DMS53 treated with DMSO at 0.1 percent for 48 hours (cell line): ENCODE measurements around the gene MXRA8.

Source experiments
- DNase-seq: peaks from one replicate; lab custom pipeline; 2025; ENCODE audit not compliant: unreplicated experiment; lab: John Stamatoyannopoulos, UW

Gene MXRA8

DNA sequence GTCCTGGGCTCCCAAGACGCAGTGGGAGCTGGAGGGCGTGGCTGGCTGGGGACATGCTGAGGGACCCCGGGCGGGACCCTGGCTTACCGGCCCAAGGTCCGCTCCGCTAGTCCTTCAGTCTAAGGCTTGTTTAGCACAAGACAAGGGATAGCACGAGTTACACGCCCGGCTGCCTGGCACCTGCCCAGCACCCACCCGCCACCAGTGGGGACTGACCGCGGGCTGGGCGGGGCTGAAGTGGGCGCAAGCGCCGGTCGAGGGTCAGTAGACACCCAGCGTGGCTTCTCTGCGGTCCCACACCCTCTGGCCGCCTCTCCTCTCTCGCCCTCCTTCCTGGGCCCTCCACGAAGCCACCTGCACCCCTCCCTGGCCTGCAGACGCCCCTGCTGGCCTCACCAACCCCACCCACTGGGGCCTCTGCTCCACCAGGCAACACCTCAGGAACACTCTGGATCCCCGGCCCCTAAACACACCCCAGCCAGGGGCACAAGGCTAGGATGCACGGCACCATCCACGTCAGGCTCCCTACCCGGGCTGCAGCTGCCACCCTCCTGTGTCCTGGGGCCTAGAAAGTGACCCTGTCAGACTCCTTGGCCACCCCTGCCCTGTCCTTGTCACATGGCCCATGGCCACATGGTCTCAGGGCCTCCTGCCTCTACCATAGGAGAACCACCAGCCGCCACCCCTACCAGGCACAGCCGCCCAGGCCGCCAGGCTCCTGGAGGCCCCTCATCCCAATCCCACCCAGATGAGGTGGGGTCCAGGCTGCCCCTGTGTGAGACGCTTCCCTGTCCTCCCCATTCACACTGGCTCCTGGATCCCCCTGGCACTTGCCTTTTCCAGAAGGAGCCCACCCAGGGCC lies 21.2 kb downstream of the MXRA8 start:
- no peak for DNase-seq

GRCh38 chr1:1336446-1336845 lies 21.9 kb downstream of the MXRA8 start:
- DNase-seq, result no peak

GRCh38 chr1:1335792-1336248 lies 22.5 kb downstream of the MXRA8 start:
- no peak for DNase-seq

GRCh38 chr1:1335283-1335682 lies 23.1 kb downstream of the MXRA8 start:
- no peak for DNase-seq

DNA sequence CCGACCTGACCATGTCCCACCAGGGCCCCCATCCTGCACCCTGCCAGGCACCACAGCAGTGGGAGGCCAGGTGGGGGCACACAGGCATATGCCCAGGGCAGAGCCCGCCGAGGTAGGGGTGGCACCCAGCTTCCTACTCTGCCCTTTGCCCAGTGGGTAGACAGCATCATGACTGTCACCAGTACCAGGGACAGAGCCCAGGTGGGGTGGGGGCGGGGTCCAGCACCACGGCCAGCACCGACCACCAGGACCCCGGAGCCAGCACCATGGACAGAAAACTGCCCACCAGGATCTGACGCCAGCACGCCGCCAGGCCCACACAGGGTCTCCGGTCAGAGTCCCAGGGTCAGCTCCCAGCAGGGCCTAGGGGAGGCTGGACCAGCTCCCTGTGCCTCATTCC lies 23.5 kb downstream of the MXRA8 start:
- no peak for DNase-seq

DNA sequence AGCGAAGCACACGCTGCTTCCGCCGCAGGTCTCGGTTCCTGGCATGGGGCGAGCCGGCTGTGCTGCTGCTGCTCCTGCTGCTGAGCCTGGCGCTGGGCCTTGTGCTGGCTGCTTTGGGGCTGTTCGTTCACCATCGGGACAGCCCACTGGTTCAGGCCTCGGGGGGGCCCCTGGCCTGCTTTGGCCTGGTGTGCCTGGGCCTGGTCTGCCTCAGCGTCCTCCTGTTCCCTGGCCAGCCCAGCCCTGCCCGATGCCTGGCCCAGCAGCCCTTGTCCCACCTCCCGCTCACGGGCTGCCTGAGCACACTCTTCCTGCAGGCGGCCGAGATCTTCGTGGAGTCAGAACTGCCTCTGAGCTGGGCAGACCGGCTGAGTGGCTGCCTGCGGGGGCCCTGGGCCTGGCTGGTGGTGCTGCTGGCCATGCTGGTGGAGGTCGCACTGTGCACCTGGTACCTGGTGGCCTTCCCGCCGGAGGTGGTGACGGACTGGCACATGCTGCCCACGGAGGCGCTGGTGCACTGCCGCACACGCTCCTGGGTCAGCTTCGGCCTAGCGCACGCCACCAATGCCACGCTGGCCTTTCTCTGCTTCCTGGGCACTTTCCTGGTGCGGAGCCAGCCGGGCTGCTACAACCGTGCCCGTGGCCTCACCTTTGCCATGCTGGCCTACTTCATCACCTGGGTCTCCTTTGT lies 24.7 kb downstream of the MXRA8 start:
- DNase-seq, result no peak

- DNase-seq, result no peak
These were observed 25.4 kb downstream of the MXRA8 start for GRCh38 chr1:1332774-1333480.

- DNase-seq, result peak; percentile 46
These were observed 26.2 kb downstream of the MXRA8 start for GRCh38 chr1:1332031-1332755.

DNA sequence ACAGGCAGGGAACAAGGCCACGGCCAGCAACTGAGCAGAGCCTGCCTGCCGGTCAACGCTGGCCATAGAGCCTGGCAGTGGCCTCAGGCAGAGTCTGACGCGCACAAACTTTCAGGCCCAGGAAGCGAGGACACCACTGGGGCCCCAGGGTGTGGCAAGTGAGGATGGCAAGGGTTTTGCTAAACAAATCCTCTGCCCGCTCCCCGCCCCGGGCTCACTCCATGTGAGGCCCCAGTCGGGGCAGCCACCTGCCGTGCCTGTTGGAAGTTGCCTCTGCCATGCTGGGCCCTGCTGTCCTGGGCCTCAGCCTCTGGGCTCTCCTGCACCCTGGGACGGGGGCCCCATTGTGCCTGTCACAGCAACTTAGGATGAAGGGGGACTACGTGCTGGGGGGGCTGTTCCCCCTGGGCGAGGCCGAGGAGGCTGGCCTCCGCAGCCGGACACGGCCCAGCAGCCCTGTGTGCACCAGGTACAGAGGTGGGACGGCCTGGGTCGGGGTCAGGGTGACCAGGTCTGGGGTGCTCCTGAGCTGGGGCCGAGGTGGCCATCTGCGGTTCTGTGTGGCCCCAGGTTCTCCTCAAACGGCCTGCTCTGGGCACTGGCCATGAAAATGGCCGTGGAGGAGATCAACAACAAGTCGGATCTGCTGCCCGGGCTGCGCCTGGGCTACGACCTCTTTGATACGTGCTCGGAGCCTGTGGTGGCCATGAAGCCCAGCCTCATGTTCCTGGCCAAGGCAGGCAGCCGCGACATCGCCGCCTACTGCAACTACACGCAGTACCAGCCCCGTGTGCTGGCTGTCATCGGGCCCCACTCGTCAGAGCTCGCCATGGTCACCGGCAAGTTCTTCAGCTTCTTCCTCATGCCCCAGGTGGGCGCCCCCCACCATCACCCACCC lies 27.0 kb downstream of the MXRA8 start, which contains the start of gene TAS1R3:
Gene TAS1R3, plus strand, starts transcription at position 213 of the 898 bp plus-strand sequence. Its CDS starts 66 bp downstream, at position 279.
- DNase-seq, result peak; percentile 46

DNA sequence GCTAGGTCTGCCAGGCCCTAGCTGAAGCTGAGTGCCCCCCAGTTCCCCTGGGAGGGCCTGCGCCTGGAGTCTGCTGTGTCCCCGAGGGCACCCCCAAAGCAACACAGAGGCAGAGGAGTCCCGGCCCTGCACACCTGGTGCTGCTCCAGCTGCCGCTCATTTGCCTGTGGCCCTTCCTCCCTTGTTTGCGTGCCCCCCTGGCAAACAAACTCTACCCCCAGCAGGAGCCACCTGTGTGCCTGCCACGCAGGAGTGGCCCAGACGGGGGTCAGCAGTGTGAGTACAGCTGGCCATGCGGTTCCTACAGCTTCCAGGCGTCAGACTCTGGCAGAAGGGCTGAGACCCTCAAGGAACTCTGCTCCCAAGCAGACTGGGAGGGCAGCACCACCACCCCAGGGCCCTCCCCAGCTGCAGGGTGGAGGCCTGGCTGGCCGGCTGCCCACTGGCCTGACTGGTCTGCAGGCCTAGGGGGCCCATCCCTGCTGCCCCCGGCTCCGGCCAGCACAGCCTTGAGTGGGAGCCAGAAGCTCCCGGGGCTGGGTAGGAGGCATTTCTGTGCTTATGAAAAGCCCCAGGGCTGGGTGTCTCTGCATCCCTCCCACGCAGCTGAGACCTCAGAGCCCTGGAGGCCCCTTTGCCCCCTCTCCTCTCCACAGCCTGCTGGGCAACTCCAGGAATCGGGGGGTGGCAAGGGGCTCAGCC lies 27.8 kb downstream of the MXRA8 start:
- DNase-seq, result no peak

- no peak for DNase-seq
These were observed 28.8 kb downstream of the MXRA8 start for GRCh38 chr1:1329304-1330210.

DNA sequence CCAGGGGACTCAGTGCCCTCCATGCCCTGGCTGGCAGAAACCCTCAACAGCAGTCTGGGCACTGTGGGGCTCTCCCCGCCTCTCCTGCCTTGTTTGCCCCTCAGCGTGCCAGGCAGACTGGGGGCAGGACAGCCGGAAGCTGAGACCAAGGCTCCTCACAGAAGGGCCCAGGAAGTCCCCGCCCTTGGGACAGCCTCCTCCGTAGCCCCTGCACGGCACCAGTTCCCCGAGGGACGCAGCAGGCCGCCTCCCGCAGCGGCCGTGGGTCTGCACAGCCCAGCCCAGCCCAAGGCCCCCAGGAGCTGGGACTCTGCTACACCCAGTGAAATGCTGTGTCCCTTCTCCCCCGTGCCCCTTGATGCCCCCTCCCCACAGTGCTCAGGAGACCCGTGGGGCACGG lies 30.1 kb downstream of the MXRA8 start:
- DNase-seq, result no peak

DNA sequence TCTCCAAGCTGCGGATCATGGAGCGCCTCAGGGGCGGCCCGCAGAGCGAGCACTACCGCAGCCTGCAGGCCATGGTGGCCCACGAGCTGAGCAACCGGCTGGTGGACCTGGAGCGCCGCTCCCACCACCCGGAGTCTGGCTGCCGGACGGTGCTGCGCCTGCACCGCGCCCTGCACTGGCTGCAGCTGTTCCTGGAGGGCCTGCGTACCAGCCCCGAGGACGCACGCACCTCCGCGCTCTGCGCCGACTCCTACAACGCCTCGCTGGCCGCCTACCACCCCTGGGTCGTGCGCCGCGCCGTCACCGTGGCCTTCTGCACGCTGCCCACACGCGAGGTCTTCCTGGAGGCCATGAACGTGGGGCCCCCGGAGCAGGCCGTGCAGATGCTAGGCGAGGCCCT lies 31.1 kb downstream of the MXRA8 start:
- DNase-seq, result no peak

GRCh38 chr1:1326075-1326605 lies 32.2 kb downstream of the MXRA8 start:
- DNase-seq, result no peak

GRCh38 chr1:1325288-1326074 lies 32.9 kb downstream of the MXRA8 start:
- no peak for DNase-seq

- DNase-seq, result peak; percentile 86
These were observed 33.6 kb downstream of the MXRA8 start, which contains the start of the genes CPTP and INTS11 for GRCh38 chr1:1324524-1325287. CPTP (plus strand) TSS chr1:1324802; CDS start chr1:1326911, 2,109 bp downstream. INTS11 (minus strand) TSS chr1:1324660; CDS start chr1:1324608, 52 bp downstream.
